GM18499 (cell line): ENCODE measurements around the gene DAPK3.
A peak's percentile ranks its signal among the peaks of the same experiment; 100 is the strongest.
"Not testable (repeated sequence)": the region's sequence is repeated elsewhere in the genome, so short reads cannot be mapped to it uniquely, and the experiment has no call there.

ENCODE experiments used
- ATAC-seq: cut with Tn5 transposase; IDR thresholded peaks from one replicate; pipeline ENCODE4 v1.9.1; 2021; ENCODE audit warnings: moderate number of reproducible peaks; ENCODE audit not compliant: insufficient read depth, unreplicated experiment

Gene DAPK3

GRCh38 chr19:3970808-3971598 is at the start of gene DAPK3:
TSS of gene DAPK3 (minus strand) at chr19:3971099. CDS start at chr19:3969735, 1,364 bp downstream.
- peak; percentile 77 for ATAC-seq

GRCh38 chr19:4019578-4019977 is 48.7 kb upstream of the DAPK3 start:
- ATAC-seq: no peak

- ATAC-seq: no peak
These were observed 48.0 kb upstream of the DAPK3 start for GRCh38 chr19:4018775-4019504.

GRCh38 chr19:4018140-4018613 is 47.3 kb upstream of the DAPK3 start:
- no peak for ATAC-seq

- ATAC-seq: no peak
These were observed 46.2 kb upstream of the DAPK3 start for GRCh38 chr19:4016903-4017638.

GRCh38 chr19:4016486-4016885 is 45.6 kb upstream of the DAPK3 start:
- ATAC-seq: no peak

GRCh38 chr19:4015705-4016402 is 45.0 kb upstream of the DAPK3 start:
- ATAC-seq: no peak

- ATAC-seq: no peak
These were observed 43.9 kb upstream of the DAPK3 start for GRCh38 chr19:4014541-4015491.

GRCh38 chr19:4013886-4014540 is 43.1 kb upstream of the DAPK3 start:
- no peak for ATAC-seq

- no peak for ATAC-seq
These were observed 42.2 kb upstream of the DAPK3 start for GRCh38 chr19:4012975-4013634.

- no peak for ATAC-seq
These were observed 41.4 kb upstream of the DAPK3 start for GRCh38 chr19:4012092-4012974.

GRCh38 chr19:4011430-4011829 is 40.5 kb upstream of the DAPK3 start:
- not testable (repeated sequence) for ATAC-seq

GRCh38 chr19:4010808-4011110 is 39.9 kb upstream of the DAPK3 start:
- no peak for ATAC-seq

GRCh38 chr19:4009990-4010807 is 39.3 kb upstream of the DAPK3 start:
- no peak for ATAC-seq

- ATAC-seq: no peak
These were observed 37.1 kb upstream of the DAPK3 start for GRCh38 chr19:4007836-4008539.
